GM19468 (cell line): Measurements from ENCODE around the gene ZBBX.
"Not testable (repeated sequence)": the region's sequence is repeated elsewhere in the genome, so short reads cannot be mapped to it uniquely, and the experiment has no call there.

Experiments used
- ATAC-seq: cut with Tn5 transposase; IDR thresholded peaks from one replicate; pipeline ENCODE4 v1.9.1; 2021; ENCODE audit warnings: mild to moderate bottlenecking, moderate library complexity, moderate number of reproducible peaks; ENCODE audit not compliant: unreplicated experiment; ENCODE audit errors: extremely low read depth

ZBBX gene, protein sequence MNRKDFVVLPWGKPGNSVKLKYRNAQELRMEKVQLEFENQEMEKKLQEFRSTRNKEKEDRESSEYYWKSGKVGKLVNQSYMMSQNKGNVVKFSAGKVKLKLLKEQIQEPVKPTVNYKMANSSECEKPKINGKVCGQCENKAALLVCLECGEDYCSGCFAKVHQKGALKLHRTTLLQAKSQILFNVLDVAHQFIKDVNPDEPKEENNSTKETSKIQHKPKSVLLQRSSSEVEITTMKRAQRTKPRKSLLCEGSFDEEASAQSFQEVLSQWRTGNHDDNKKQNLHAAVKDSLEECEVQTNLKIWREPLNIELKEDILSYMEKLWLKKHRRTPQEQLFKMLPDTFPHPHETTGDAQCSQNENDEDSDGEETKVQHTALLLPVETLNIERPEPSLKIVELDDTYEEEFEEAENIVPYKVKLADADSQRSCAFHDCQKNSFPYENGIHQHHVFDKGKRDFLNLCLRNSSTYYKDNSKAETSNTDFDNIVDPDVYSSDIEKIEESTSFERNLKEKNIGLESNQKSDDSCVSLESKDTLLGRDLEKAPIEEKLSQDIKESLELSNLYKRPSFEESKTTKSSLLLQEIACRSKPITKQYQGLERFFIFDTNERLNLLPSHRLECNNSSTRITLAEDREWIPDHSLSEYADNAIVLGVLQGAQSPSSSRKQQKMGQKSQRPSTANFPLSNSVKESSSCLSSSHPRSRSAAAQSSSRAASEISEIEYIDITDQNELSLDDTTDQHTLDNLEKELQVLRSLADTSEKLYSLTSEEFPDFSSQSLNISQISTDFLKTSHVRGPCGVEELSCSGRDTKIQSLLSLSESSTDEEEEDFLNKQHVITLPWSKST

DNA sequence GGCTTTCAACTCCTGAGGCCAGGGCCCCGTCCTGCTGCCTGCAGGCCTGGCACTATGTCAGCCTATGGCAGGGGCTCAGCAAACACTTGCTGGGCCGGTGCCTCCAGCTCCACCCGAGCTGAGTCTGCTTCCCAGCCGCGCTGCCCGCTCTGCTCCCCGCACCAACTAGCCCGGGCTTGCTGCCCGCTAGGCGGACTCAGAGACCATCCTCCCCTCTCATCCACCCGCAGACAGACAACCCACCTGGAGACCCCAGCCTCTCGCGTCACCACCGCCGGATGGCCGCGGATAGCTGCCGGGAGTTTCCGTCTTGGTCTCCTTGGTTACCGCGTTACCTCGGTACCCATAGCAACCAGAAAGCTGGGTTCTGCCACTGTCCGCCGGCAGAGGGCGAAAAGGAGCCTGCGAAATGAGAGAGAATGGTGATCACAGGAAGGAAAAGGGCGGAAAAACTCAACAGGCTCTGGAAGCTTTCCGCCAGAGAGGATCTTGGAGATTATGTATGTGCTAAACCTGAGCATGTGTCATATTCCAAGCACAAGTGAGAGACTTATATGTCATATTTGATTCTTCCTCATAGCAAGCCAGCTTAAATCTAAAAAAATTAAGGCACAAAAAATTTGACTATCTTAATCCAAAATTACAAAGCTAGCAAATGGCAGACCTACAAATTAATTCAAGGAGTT lies at the start of gene ZBBX:
Gene ZBBX (minus strand): TSS at position 294 of the 686 bp plus-strand sequence. CDS start 7,396 bp downstream, outside the sequence.
- peak; percentile 100 for ATAC-seq

GRCh38 chr3:167426962-167427361 lies 46.9 kb upstream of the ZBBX start:
- ATAC-seq: not testable (repeated sequence)

- not testable (repeated sequence) for ATAC-seq
Observed at GRCh38 chr3:167422396-167422795, 42.3 kb upstream of the ZBBX start.

DNA sequence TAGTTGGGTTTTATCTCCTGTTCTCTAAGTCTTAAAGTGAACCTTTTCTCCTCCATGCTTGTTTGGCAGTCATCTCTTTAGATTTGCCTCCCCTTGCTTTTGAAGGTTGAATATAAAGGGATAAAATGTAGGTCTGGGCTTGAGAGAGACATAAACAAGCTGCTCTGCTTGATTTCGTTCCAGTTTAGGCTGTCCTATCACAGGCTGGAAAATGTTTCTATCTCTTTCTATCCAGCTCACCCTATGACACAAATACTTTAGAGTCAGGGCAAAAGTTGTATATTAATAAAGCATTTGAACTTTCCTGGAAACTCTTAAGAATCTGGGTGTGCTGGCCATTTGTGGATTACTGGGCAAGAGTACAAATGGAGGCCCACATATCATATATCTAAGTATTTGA lies 29.5 kb upstream of the ZBBX start:
- ATAC-seq: no peak

GRCh38 chr3:167406876-167407492 lies 26.9 kb upstream of the ZBBX start:
- ATAC-seq: peak; percentile 43

- no peak for ATAC-seq
Observed at GRCh38 chr3:167397826-167398225, 17.7 kb upstream of the ZBBX start.

- no peak for ATAC-seq
Observed at GRCh38 chr3:167396075-167396474, 16.0 kb upstream of the ZBBX start.

- no peak for ATAC-seq
Observed at GRCh38 chr3:167394003-167394402, 13.9 kb upstream of the ZBBX start.

DNA sequence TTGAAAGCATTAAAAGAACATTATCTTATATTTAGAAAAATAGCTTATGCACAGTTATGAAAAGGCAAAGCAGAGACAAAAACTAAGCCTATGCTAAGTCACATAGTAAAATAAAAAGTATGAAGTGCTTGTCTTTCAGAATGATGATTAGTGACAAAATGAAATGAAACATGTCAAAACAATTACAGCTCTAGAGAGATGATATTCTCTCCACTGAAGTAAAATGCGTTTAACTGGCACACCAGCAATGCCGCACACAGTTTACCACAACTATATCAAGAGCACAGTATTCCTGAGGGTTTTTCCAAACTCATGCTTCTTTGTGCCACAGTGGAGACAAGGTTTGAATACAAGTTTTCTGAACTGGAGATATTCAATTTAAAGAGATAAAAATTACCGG lies 2.1 kb upstream of the ZBBX start:
- no peak for ATAC-seq

DNA sequence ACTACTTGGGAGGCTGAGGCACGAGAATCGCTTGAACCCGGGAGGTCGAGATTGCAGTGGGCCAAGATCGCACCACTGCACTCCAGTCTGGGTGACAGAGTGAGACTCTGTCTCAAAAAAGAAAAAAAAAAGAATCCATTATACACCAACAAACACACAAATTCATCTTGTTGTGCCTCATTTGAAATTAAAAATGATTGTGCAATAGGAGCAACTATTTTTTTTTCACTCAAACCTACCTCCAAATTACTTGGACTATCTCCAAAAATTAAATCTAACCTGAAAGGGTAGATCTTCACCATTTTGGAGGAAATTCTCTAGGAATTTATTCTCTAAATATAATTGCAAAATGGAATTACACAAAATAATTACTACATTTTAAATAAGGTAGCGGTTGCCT lies 4.6 kb downstream of the ZBBX start:
- ATAC-seq: no peak

DNA sequence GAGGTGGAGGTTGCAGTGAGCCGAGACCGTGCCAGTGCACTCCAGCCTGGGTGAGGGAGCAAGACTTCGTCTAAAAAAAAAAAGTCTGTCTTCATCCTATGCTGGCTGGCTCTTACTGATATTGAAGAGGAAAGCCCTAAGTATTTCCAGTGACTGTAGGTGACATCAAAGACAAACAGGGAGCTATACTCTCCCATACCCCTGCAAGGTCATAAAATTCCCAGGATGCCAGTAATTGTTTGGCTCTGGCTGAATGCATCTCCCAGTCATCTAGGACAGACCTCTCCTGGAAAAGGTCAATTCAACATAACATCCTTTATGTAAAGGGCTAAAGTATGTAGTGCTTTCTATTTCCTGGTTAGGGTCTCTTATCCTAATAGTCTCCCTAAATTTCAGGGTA lies 8.0 kb downstream of the ZBBX start:
- no peak for ATAC-seq

DNA sequence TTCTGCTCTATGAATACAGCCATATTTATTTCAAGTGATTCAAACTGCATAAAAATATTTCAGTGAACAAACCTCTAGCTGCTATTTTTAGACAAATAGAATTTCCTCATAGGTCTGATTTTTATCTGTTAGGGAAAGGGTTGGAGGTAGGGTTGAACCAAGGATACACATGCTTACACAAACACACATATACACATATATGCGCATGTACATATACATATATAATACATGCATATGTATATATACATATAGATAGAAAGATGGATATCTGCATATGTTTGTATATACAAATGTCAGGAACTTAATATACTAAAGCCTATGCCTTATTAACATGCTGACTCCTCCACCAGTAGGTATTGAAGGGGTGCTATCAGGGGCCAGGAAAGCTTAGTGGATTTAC lies 18.1 kb downstream of the ZBBX start:
- ATAC-seq: no peak

- no peak for ATAC-seq
Observed at GRCh38 chr3:167361306-167361705, 18.8 kb downstream of the ZBBX start.

- no peak for ATAC-seq
Observed at GRCh38 chr3:167355446-167355845, 24.7 kb downstream of the ZBBX start.

DNA sequence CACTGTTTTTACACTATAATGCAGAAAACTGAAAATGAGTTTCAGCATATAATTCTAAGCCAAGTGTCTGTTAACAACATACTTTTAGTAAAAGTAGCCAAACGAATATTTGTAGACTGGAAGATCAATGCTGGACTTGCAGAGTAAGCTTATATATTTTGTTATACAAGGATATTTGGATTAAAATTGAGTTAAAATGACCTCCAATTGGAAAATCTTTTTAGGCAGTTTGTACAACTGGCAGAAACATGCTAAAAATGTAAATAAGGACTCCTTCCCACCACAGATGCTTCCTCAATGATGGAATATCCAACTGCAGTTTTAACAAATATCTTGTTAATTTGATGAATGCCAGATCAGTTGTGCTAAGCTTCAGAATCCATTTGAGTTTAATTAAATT lies 25.3 kb downstream of the ZBBX start:
- ATAC-seq: no peak

DNA sequence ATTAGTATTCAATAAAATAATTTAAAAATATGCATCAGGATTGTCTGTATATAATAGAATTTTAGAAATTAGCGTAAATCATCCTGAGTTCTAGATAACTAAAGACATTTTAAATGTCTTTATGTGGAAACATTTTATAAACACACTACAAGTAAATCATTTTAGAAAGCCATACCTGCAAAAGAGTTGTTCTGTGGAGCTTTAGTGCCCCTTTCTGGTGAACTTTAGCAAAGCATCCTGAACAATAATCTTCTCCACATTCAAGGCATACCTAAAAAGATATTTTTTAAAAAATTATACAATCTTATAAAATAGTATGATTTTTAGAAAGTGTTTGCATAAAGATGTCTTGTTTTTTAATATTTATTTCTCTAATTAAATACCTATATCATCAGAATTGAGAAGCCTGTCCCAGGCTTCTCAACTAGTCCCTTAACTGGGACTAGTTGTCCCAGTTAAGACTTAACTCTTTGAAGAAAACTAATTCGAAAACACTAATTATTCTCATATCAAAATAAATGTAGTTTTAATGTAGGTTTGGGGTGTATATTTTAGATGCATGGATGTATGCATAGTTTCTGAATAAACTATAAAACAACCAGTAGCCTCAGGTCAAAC lies 29.7 kb downstream of the ZBBX start:
- no peak for ATAC-seq

DNA sequence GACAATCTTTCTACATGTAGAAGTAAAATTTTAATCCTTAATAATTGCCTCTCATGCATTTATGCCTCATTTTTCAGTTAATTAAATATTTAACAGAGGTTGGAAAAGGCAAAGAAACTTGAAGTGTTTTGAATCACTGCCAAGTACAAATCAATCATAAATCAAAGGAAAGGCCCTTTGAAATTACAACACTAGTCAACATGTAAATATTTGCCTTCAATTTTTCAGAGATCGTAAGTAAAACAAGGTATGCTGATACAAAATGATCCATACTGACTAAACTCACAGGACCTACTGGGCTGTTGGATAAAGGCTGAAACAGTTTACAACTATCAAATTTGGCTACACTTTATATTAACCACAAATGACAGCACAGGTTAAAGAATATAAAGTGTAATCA lies 33.9 kb downstream of the ZBBX start:
- no peak for ATAC-seq

DNA sequence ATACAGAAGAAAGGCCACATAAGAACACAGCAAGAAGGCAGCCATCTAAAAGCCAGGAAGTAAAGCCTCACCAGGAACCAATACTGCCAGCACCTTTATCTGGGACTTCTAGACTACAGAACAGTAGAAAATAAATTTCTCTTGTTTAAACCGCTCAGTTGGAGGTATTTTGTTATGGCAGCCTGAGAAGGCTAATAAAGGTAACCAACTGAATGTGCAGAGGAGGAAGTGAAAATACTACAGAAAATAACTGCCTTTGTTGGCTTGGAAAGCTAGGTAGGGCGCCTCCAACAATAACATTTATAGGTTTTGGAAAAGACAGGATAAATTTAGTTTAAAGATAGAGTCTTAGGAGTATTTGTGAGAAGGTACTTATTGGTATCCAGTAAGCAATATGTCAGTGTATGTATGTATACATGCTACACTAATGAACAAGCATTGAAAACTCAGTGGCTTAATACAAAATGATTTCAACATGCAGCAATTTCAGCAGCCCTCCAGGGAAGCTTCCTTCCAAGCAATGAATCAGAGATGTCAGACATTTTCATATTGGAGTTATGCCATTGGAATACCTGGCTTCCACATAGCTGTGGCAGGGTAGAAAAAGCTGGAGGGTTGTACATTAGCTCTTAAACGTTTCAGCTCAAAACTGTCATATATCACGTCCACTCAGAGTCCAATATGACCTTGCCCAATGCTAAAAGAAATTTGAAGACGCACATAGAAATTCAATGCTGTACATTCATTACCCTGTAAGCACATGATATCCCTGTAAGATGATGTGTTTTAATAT lies 48.9 kb downstream of the ZBBX start:
- no peak for ATAC-seq

DNA sequence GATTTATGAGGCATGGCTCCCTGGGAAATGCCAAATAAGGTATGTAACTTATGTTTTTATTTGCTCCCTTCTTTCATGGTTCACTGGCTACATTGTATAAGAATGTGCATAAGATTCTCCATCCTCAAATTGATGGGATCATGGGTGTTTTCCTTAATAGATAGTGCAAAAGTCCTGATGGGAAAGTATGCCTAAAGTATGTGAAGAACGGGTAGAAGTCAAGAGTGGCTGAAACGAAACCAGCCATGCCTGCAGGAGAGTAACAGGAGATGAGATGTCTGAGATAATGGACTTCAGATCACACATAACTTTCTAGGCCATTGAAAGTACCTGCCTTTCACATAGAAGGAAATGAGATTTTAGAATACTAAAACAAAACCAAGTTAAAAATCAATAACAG lies 56.5 kb downstream of the ZBBX start:
- ATAC-seq: no peak
